Stimulated activated CD4-positive, alpha-beta T cell treated with anti-CD3 and anti-CD28 coated beads, TNF-alpha, amount 100 ng/mL, for 1 hour (primary cell): ENCODE data around the gene NFIX.

Experiments used
- DNase-seq, 3 donors: peaks; one replicate each; pipeline ENCODE4 v3.0.0-alpha.2; 2020; ENCODE audit warnings: low read depth in 3 of 3, low spot score in 1 of 3

The NFIX gene

GRCh38 chr19:13006431-13007281, 11.4 kb downstream of the NFIX start:
- no peak for DNase-seq

- DNase-seq = no peak
Measured at GRCh38 chr19:13007292-13008045, 12.2 kb downstream of the NFIX start.

- no peak for DNase-seq
Measured at GRCh38 chr19:13008926-13009787, 13.9 kb downstream of the NFIX start.

- DNase-seq = no peak
Measured at GRCh38 chr19:13010038-13010991, 15.0 kb downstream of the NFIX start.

- DNase-seq = no peak
Measured at GRCh38 chr19:13010992-13011652, 15.8 kb downstream of the NFIX start.

GRCh38 chr19:13011653-13012389, 16.5 kb downstream of the NFIX start:
- no peak for DNase-seq

- no peak for DNase-seq
Measured at GRCh38 chr19:13012390-13012689, 17.1 kb downstream of the NFIX start.

GRCh38 chr19:13012690-13013608, 17.7 kb downstream of the NFIX start:
- no peak for DNase-seq

GRCh38 chr19:13013649-13014048, 18.4 kb downstream of the NFIX start:
- no peak for DNase-seq

GRCh38 chr19:13014101-13014920, 19.0 kb downstream of the NFIX start:
- no peak for DNase-seq

GRCh38 chr19:13014921-13015280, 19.6 kb downstream of the NFIX start:
- no peak for DNase-seq

- no peak for DNase-seq
Measured at GRCh38 chr19:13015361-13016223, 20.3 kb downstream of the NFIX start.

GRCh38 chr19:13016245-13016627, 21.0 kb downstream of the NFIX start:
- no peak for DNase-seq

- DNase-seq = no peak
Measured at GRCh38 chr19:13016628-13017305, 21.5 kb downstream of the NFIX start.

- no peak for DNase-seq
Measured at GRCh38 chr19:13017306-13018034, 22.2 kb downstream of the NFIX start.
